GM04504 (cell line): ENCODE results near the gene BTBD16.

ENCODE experiments used
- DNase-seq: peaks from one replicate; pipeline ENCODE4 v3.0.0-alpha.2; 2012; ENCODE audit warnings: low read depth

The BTBD16 gene

DNA sequence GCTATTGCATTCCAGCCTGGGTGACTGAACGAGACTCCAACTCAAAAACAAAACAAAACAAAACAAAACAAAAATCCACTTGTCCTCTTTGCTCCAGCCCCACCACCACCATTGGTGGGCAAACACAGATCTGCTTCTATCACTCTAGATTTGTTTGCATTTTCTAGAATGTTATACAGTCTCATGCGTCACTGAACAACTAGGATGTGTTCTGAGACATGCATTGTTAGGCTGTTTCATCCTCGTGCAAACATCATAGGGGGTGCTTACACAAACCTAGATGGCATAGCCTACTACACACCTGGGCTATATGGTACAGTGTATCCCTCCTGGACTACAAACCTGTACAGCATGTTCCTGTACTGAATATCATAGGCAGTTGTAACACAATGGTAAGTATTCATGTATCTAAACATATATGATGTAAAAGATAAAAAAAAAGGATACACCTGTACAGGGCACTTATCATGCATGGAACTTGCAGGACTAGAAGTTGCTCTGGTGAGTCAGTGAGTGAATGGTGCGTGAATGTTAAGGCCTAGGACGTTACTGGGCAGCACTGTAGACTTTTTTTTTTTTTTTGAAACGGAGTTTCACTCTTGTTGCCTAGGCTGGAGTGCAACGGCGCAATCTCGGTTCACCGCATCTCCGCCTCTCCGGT, 45.3 kb downstream of the BTBD16 start:
- no peak for DNase-seq

DNA sequence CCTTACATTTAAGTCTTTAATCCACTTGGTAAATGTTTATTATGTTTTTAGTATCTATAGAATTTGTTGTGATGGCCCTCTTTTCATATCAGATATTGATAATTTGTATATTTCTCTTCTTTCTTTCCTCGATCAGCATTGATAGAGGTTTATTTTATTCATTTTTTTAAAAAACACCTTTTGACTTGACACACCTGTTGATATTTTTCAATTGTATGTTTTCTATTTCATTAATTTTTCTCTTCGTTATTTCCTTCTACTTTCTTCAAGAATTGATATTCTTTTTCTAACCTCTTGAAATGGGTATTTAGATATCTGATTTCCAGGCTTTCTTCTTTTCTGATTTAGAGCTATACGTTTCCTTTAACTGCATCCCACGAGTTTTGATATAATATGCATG, 50.9 kb downstream of the BTBD16 start:
- no peak for DNase-seq

DNA sequence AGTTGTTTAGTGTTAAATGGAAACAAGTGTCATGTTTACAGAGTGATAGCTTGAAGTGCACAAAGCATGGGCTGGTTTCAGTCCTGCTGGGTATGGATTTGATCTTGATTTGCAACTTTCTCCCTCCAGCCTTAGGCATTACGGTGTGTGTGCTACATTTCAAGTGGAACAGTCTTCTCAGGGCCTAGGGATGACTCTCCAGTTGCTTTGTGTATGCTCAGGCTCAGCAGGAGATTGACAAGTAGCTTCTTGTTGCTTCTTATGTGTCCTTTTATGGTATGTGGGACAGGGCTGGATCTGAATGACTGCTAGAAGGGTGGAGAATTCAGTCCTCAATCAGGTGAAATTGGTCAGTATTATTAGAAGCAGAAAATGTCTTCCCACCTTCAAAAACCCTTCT, 52.1 kb downstream of the BTBD16 start:
- DNase-seq, result no peak

DNA sequence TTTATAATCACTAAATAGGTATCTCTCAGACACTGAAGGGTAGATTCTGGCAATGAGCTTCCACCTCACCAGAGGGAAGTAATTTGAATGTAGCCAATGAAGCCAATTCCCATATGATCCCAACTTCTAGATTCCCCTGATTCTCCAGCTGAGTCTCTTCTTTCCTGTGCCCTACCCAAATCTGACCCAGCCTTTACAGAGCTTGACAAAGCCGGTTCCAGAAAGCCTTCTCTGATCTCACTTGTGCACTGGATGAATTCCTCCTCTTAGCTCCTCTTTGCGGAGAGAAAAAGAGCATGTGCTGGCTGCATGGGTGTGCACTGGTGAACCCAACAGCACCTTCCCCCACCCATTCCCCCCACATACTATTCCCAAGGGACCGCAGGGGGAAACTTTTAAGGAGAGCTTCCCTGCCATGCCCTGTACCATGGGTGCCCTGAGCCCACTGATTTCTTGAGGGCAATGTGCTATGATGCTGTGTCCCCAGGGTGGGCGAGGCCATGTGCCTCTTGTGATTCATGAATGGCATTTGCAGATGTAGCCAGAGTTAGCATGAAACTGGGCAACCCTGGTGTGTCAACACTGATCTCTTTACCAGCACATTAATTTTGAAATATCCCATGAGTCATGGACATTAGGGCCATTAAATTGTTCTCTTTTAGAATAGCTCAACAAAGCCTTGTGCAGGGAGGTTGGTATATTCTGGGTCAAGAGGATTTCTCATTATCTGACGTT, 53.0 kb downstream of the BTBD16 start:
- peak; percentile 25 for DNase-seq

DNA sequence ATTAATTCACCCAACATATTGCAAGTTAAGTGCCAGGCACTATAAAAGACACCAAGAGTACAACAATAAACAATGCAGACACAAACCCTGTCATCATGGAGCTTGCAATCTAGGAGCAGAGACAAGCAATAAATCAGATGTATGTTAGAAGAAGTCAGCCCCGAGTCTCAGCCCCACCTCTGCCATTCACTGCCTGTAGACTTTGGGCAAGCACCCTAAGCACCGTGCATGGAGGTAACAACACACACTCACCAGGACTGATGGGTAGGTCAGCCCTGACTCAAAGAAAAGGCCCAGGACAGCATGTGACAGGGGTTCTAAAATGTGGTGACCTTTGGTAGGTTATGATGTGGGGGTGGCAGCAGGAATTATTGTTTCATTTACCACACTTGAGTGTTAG, 54.1 kb downstream of the BTBD16 start:
- no peak for DNase-seq

DNA sequence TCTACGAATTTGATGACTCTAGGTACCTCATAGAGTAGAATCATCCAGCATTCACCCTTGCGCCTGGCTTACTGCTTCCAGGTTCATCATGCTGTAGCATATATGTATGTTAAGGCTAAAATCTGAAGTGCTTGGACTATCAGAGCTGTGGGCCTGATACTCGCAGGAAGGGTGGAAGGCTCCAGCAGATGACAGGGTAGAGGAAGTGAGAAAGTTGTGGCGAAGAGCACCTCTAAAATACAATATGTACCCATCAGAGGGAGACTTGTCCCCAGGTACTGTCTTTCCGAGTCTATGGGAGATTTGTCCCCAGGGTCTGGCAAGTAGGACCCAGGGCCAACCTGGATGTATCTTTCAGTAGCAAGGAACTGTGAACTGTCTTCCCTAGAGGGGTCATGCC, 55.3 kb downstream of the BTBD16 start:
- DNase-seq, result no peak

DNA sequence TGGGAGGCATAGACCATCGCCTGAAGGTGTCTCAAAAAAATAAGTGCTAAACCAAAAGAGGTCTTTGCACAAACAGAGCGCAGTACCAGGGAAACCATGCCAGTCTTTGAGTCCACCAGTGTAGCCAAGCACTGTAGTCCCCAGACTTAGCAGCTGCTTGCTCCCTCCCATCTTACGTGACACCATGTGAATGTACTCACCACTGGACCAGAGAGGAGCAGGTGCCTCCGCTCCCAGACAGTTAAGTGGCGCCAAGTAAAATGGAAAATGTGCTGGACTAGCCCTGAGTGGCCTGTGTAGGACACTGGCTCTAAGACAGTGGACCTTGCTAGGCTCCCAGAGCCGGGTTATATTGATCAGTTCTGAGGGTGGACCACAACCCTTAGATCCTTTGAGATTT, 55.7 kb downstream of the BTBD16 start:
- DNase-seq, result no peak

DNA sequence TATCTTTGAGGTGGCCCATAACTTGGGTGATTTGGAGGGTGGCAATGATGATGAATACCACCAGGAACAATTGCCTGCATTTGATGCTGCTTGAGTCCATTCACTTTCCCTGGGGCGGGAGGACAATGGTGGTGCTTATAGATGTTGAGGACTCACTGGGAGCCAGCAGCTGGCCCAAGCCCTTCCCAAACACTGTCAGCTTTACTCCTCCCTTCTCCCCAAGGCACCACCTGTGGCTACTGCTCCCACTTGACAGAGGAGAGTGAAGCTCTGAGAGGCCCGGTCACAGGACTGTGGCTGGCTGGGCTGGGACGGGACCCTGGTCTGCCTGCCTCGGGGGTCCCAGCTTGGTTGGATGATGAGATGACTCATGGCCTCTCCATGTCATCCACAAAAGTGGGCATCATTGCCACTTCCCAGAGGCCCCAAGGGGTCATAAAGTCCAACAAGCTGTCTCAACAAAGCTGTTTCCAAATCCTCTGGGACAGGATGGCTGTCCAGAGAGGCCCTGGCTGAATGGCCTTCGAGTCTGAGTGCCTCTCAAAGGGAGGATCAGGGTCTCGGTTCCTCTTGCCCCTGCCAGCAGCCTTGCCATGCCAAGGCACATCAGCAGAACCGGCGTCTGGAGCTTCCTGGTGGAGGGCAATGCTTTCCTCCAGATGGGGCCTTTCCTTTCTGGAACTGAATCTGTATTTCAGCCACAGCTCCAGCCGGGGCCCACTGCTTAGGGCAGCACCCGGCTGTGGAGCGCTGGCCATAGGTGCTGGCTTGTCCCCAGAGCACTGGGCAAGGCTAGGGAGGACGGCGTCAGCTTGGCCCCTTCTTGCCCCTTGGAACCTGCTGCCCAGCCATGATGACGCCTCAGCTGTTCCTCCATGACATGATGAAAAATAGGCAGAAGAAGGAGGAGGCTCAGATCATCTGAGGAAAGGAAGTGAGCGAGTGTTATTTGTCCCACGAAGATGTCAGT, 56.4 kb downstream of the BTBD16 start:
- DNase-seq, result no peak

DNA sequence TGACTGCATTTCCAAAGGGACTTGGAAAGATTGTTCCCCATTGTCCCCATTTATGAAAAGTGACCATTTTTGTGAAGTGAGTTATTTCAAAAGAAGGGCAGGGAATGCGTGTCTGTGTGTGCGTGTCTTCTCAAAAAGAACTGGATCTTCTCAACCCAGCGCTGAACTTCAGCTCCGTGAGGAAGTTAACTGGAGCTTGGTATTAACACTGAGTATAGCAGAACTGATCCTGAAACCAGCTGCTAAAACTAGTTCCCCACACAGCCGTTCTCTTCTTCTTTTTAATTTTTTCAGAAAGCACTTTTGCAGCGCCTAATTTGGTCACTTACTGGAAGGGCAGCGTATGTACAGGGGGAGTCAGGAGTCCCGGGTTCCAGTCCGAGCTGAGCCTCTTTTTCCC, 57.6 kb downstream of the BTBD16 start:
- DNase-seq, result no peak

DNA sequence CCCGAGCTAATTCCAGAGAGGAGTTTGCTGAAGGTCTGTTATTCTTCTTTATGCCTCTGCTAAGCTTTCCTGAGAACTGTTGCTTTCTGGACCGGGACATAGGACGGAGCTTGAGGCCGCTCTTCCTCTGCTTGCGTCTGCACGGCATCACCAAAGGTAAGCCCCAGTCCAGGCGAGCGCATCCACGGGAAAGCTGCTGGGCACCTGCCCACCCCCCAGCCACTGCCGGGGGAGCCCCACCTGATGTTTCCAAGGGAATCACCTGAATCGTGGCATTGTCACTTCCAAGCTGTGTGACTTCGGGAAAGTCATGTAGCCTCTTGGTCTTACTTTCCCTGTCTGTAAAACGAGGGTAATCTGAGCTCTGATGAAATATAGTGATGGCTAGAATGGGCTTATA, 58.3 kb downstream of the BTBD16 start:
- DNase-seq, result no peak

DNA sequence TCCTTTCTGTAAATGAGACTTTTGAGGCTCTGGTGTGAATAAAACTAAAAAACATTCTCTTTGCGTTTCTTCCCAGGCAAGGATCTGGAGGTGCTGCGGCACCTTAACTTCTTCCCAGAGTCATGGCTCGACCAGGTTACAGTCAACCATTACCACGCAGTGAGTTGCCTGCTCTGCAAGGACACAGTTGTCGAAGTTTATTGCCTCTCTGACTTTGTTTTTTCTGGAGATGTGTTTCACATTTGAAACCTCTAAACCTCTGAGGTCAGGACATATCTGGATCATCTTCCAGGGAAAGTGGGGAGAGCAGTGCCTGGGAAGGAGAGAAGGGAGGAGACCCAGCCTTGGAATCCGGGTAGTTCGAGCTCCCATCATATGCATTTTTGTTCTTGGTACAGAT, 60.0 kb downstream of the BTBD16 start:
- no peak for DNase-seq

DNA sequence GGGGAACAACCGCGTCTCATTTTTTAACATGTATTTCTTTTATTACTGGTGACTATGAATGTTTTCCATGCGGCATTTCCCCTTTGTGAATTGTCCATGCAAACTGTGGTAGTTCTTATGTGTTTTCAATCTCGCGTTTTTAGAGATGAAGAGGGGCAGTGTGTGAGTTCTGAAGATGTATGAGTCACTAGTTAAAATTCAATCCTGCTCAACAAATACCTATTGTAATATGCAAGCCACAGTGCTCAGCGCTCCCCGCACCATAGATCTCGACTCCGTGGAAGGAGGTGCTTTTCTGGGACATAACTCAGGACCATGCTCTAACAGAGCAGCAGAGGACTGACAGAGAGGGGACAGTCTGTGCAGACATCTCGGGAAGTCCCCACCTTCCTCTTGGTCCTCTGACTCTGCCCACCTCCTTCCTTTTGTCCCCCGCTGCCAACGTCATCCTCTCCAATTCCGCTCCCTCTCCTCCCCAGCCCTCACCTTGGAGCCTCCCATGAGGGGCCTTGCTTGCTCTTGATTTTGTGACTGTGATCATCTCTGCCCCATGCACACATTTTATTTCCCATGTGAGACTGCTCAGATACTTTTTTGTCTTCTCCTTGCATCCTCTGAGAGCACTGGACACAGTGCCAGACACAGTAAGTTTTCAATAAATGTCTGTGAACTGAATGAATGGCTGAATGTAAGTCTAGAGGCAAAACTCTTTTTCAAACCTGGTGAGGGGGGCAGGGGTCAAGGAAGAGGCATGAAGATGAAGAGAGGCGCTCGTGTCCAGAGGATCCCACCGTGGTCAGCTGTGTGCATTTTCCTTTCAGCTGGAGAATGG, 60.7 kb downstream of the BTBD16 start:
- no peak for DNase-seq

DNA sequence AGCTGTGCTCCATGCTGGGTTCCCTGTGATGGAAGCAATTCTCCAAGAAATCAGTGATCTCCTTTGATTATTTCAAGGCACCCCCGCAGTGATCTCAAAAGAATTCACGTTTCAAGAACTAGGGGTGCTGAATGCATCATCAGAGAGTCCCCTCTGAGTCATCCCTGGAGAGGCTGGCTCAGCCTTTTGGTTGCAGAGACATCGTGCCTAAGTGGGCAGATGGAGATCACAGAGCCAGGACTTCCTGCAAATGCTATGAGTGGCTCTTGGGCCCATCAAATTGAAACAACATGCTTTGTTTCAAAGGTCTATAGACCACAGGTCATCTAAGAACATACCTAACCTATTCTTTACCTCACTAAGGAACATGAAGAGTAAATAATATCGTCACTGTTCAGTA, 61.9 kb downstream of the BTBD16 start:
- DNase-seq, result no peak

DNA sequence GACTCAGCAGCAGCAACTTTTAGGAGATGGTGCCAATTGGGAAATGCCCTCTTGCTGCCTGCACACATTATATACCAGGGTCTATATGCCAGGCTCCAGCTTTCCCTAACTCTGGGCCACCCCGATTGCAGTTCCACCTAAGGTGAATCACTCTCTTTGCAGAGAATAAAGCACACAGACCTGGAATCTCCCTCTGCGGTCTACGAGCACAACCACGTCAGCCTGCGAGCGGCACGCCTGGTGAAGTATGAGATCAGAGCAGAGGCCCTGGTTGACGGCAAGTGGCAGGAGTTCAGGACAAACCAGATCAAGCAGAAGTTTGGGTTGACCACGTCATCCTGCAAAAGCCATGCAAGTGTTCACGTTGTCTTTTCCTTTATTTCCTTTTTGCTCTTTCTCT, 65.2 kb downstream of the BTBD16 start:
- DNase-seq, result no peak

DNA sequence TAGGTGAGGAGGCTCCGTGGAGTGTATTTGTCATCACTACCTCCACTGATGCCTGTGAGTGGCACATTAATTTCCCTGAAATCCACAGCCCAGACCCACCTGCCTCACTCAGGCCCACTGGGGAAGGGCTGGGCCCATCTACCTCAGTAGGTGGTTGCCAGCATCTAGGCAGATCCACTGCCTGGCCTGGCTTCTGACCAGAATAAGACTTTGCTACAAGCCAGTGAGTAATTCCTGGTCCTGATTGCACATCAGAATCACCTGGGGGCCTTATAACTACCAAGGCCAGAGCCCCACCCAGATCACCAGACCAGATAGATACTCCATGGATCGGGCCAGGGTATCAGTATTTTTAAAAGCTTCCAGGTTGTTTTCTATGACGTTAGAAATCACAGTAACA, 65.9 kb downstream of the BTBD16 start:
- DNase-seq, result no peak

DNA sequence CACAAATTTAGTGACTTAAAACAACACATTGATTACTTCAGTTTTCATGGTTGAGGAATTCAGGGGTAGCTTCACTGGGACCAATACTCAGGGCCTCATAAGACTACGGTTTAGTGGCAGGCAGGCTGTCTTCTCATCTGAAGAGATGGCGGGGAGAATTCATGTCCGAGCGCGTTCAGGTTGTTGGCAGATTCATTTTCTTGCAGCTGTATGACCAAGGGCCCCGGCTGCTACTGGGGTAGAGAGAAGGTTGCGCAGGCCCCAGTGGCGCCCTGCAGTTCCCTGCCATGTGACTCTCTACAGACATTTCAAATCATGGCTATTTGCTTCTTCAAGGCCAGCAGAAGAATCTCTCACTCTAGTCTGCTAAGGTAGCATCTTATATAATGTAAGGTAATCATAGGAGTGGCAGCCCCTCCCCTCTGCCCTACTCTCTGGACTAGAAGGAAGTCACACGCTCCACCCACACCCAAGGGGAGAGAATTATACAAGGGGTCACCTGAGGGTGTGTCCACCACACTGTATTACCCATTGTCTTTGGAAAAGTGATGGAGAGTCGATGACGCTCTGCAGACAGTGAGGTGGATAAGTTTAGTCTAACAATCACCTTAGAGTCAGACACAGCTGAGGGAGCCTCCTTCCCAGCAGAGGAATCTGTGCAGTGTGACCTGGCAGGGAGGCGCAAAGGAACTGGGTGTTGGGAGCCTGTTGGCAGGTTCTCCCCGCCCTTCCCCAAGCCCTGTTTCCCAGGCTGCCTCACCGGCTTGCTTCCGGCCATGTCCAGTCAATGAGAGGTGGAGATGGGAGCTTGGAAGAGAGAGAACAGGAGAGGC, 67.7 kb downstream of the BTBD16 start:
- DNase-seq, result no peak

DNA sequence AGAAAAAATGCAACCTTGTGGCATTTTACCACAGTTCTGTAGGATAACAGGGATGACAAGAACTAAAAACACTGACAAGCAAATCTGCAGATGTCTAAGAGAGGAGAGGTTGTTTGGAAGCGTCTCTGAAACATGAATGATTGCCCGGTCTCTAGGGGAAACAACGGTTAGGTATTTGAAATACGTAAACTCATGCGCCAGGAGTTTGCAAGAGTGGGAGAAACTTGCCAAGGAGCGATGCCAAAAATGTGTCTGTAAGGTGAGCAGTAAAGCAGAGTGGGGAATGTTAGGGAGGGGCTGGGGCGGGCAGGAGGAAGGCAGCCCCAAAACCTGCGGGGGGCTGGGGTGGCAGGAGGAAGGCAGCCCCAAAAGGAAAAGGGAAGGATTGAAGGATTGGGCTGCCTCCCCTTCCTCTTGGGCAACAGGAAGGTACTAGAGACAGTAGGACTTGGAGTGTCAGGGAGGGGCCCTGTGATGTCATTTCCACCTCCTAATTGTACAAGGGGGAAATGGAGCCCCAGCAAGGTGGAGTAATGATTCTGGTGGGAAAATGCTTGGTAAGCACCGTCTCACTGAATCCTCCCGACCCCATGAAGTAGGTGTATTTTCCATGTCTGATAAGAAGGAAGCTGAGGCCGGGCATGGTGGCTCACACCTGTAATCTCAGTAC, 70.2 kb downstream of the BTBD16 start:
- DNase-seq, result no peak

DNA sequence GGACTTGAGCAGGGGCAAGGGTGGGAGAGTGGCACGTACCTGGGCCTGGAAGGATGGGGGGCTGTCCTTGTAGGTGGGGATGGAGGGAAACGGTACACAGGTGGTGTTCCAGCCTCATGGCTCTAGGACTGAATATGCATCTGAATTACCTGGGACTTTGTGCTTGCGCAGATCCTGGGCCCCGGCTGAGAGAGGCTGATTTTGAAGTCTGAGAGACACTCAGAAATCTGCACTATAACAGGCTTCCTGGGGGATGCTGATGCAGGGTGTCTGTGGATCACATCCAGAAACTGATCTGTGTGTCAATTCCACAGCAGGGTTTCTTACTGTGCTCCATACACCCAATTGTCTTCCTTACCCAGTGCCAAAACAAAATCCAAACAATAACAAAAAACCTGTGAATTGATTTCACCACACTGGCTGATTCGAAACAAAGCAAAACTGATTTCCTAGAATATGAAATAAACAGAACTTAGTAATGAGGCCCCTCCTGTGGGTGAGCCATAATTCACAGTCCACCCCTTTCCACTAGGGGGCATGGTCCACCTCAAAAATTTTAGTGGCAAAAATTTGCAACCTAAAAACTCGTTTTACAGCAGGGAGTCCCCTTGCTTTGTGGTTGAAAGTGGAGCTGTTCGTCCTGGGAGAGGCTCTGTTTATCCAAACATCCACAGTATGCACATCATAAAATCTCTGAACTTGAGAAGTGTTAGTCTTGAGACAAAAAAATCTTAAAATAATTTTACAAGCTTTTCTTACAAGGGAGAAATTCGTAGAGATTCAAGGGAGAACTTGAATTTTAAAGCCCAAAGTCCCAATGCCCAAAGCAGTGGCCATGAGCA, 71.4 kb downstream of the BTBD16 start:
- DNase-seq, result peak; percentile 25

DNA sequence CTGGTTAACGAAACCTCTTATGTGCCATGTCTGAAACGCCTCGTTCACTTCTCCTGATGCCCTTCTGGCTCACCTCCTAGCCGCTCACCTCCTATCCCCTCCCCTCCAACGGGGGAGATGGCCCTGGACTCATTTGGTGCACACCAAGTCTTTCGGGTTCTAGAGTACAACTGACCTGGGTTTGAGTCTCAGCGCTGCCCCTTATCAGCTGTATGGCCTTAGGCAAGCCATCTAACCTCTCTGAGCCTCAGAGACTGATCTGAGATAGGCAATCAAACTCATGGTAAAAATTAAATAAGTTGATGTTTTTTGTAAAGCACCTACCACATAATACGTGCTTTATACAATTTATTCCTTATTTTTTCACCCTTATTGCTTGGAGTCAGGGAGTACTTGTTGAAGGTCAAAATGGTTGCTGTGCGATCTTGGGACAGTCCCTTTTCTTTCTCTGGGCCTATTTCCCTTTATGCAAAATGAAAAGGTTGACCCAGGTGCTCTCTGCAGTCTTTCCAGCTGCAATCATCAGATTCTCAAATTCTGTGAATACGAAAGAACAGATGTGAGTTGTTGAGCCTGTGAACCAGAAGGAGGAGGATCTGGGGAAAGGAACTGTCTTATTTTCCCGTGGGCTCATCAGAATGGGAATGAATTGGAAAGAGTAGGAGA, 72.2 kb downstream of the BTBD16 start:
- no peak for DNase-seq
